Measurements from ENCODE around the gene HADHA. TPM values are rescaled to one million over a fixed set of nuclear protein-coding genes. Genes with fewer than 3 reads are reported as not detected.

The HADHA gene
- polyA plus RNA-seq, 1 of the 3 experiments (the other 2 are of a cell fraction), result 64.3 TPM

- no peaks in the 10 kb centered on the region for H3K27me3 ChIP-seq (ENCODE audit: insufficient read depth)
- H3K9me3 ChIP-seq, result no peaks in the 10 kb centered on the region
- H3K9me2 ChIP-seq, result no peaks in the 10 kb centered on the region
- WGBS (ENCODE audit: low lambda C conversion rate), result 90% methylated on average over 1 of the region's 1 CpG
- DNase-seq, result no peak
- no peak overlapping the region for H3K27ac ChIP-seq (ENCODE audit: low read depth in 2 of 2, low read length in 1 of 2)
- no peaks in the 10 kb centered on the region for H3K79me2 ChIP-seq (ENCODE audit: insufficient read depth)
- H2AFZ ChIP-seq (ENCODE audit: low read depth), result no peak overlapping the region
- ChIA-PET POLR2A (no interaction called here), CTCF (no interaction called here)
- H3F3A ChIP-seq (replicated peaks; ENCODE audit: insufficient read depth), result peaks cover 5% of the 10 kb centered on the region
- no peak overlapping the region for H3K9ac ChIP-seq
- no peak overlapping the region for H3K4me2 ChIP-seq
- H3K4me1 ChIP-seq (ENCODE audit: control insufficient read depth in 1 of 2, insufficient read depth in 2 of 2, low read depth in 1 of 2, low read length in 1 of 2), result no peaks in the 10 kb centered on the region
- peaks cover 21 to 28% of the 10 kb centered on the region in 2 experiments for H3K36me3 ChIP-seq (replicated peaks in 1 of 2; ENCODE audit: control insufficient read depth in 1 of 2, insufficient read depth in 2 of 2, low read length in 1 of 2)
- no peak for TF ChIP-seq FOSL2 (IDR thresholded peaks at IDR 0.05; ENCODE audit: borderline replicate concordance, low read depth)
- TF ChIP-seq ELF1 (IDR thresholded peaks at IDR 0.05), result no peak
- TF ChIP-seq TAF1 (IDR thresholded peaks at IDR 0.05; ENCODE audit: borderline replicate concordance, low read depth, low read length), result no peak
- TF ChIP-seq JUND (IDR thresholded peaks at IDR 0.05), result no peak
- no peak for TF ChIP-seq NFIC (IDR thresholded peaks at IDR 0.05; ENCODE audit: borderline replicate concordance)
- no peak for TF ChIP-seq REST (IDR thresholded peaks at IDR 0.05; ENCODE audit: low read depth, low read length)
- TF ChIP-seq ZBTB33 (IDR thresholded peaks at IDR 0.05; ENCODE audit: borderline replicate concordance, low read depth), result no peak
- no peak for TF ChIP-seq RFX5 (IDR thresholded peaks at IDR 0.05; ENCODE audit: low read length)
- no peak for TF ChIP-seq MEF2A (IDR thresholded peaks at IDR 0.05; ENCODE audit: borderline replicate concordance, low read depth)
- no peak for TF ChIP-seq RXRA (IDR thresholded peaks at IDR 0.05; ENCODE audit: borderline replicate concordance, low read depth)
- no peak for TF ChIP-seq USF2 (IDR thresholded peaks at IDR 0.05; ENCODE audit: borderline replicate concordance, low read depth, low read length)
- no peak for TF ChIP-seq IRF3 (IDR thresholded peaks at IDR 0.05; ENCODE audit: low read depth, low read length)
- no peak for TF ChIP-seq TCF12 (IDR thresholded peaks at IDR 0.05)
- TF ChIP-seq FOXJ3 (CRISPR knock-in tag; IDR thresholded peaks at IDR 0.05), result no peak
- no peak for TF ChIP-seq USF1 (IDR thresholded peaks at IDR 0.05; ENCODE audit: borderline replicate concordance, low read depth)
- TF ChIP-seq EP300 (IDR thresholded peaks at IDR 0.05; ENCODE audit: borderline replicate concordance in 1 of 2, low read depth in 1 of 2, low read length in 1 of 2), result no peak
- TF ChIP-seq GATA2 (CRISPR knock-in tag; IDR thresholded peaks at IDR 0.05), result no peak
- TF ChIP-seq GABPA (IDR thresholded peaks at IDR 0.05; ENCODE audit: low read depth), result no peak
- no peak for TF ChIP-seq PBX3 (IDR thresholded peaks at IDR 0.05)
- no peak for TF ChIP-seq SMC3 (IDR thresholded peaks at IDR 0.05; ENCODE audit: low read depth, low read length)
- H4K20me1 ChIP-seq (ENCODE audit: insufficient read depth), result no peaks in the 10 kb centered on the region
- H3K4me3 ChIP-seq (ENCODE audit: low read depth in 2 of 2, low read length in 1 of 2), result no peak overlapping the region
Measured at GRCh38 chr2:26290001-26290400, 45.6 kb upstream of the HADHA start.

Measured in SK-N-SH (cell line).